K562 (cell line): ENCODE measurements around the gene PPP1R14C. TPM values are rescaled to one million over a fixed set of nuclear protein-coding genes. Genes with fewer than 3 reads are reported as not detected.

Source experiments
- FOXK1 ChIP-seq: sonication (generic); formaldehyde crosslinking; IDR thresholded peaks from 2 replicates; pipeline ENCODE4 v1.8.0; 2022; ENCODE audit warnings: missing genetic modification reagents, mild to moderate bottlenecking, borderline replicate concordance
- HMGN3 ChIP-seq: IDR thresholded peaks from 2 replicates; pipeline ENCODE4 v1.6.1; 2011; ENCODE audit warnings: borderline replicate concordance, low read depth, mild to moderate bottlenecking, mixed read lengths, low read length; ENCODE audit not compliant: insufficient read length; ENCODE audit errors: extremely low read depth
- IRF9 ChIP-seq: fragments of 450-650 bp; IDR thresholded peaks from 2 replicates; pipeline ENCODE4 v1.6.1; 2016; ENCODE audit warnings: missing biosample characterization, missing genetic modification characterization
- KLF10 ChIP-seq: fragments of 250-450 bp; sonication (Bioruptor Pico); IDR thresholded peaks from 2 replicates; pipeline ENCODE4 v1.6.1; 2021; ENCODE audit warnings: matching md5 sums
- L3MBTL2 ChIP-seq: fragments of 450-650 bp; IDR thresholded peaks from 2 replicates; pipeline ENCODE4 v1.6.1; 2016; ENCODE audit warnings: mild to moderate bottlenecking, moderate library complexity
- MAFG ChIP-seq: fragments of 450-650 bp; conservative IDR thresholded peaks from 2 replicates; pipeline ENCODE4 v1.6.1; 2016; ENCODE audit warnings: missing genetic modification characterization, missing compliant biosample characterization
- MAX ChIP-seq: sonication (generic); formaldehyde crosslinking; IDR thresholded peaks from 2 replicates; pipeline ENCODE4 v1.9.0; 2022; ENCODE audit warnings: mild to moderate bottlenecking, missing genetic modification reagents
- NFATC3 ChIP-seq: fragments of 450-650 bp; IDR thresholded peaks from 2 replicates; pipeline ENCODE4 v1.6.1; 2017; ENCODE audit warnings: mild to moderate bottlenecking
- PHF21A ChIP-seq: fragments of 450-650 bp; IDR thresholded peaks from 2 replicates; pipeline ENCODE4 v1.6.1; 2017; ENCODE audit warnings: low read depth, borderline replicate concordance
- POLR2AphosphoS2 ChIP-seq: IDR thresholded peaks from 2 replicates; pipeline ENCODE4 v1.6.1; 2012; ENCODE audit warnings: low read length, improper control_type of control experiment
- POLR2G ChIP-seq: fragments of 200-400 bp; formaldehyde crosslinking; IDR thresholded peaks from 2 replicates; pipeline ENCODE4 v1.6.1; 2017; ENCODE audit warnings: low read depth, mild to moderate bottlenecking, antibody characterized with exemption, low read length, moderate library complexity
- RFX5 ChIP-seq: IDR thresholded peaks from 2 replicates; pipeline ENCODE4 v1.6.1; 2011; ENCODE audit warnings: low read depth, mild to moderate bottlenecking, improper control_type of control experiment, low read length
- ZNF124 ChIP-seq: sonication (generic); formaldehyde crosslinking; IDR thresholded peaks from 2 replicates; pipeline ENCODE4 v1.8.1; 2022; ENCODE audit warnings: missing genetic modification reagents
- ZNF134 ChIP-seq: fragments of 250-450 bp; sonication (Bioruptor Pico); conservative IDR thresholded peaks from 2 replicates; pipeline ENCODE4 v1.4.0; 2020
- ZNF197 ChIP-seq: fragments of 200-800 bp; sonication (Bioruptor generic); IDR thresholded peaks from 2 replicates; pipeline ENCODE4 v1.6.1; 2016; ENCODE audit warnings: low read depth, missing genetic modification characterization, missing compliant biosample characterization
- ZNF217 ChIP-seq: sonication (generic); formaldehyde crosslinking; IDR thresholded peaks from 2 replicates; pipeline ENCODE4 v1.8.0; 2022; ENCODE audit warnings: mild to moderate bottlenecking, missing genetic modification reagents
- ZNF384 ChIP-seq: IDR thresholded peaks from 2 replicates; pipeline ENCODE4 v1.6.1; 2012; ENCODE audit warnings: low read depth, low read length, improper control_type of control experiment
- ZNF584 ChIP-seq: fragments of 200-800 bp; sonication (Bioruptor generic); IDR thresholded peaks from 2 replicates; pipeline ENCODE4 v1.6.1; 2016; ENCODE audit warnings: low read depth, mild to moderate bottlenecking, missing genetic modification characterization, missing compliant biosample characterization
- ZNF644 ChIP-seq: fragments of 200-800 bp; sonication (Bioruptor generic); IDR thresholded peaks from 2 replicates; pipeline ENCODE4 v1.6.1; 2016; ENCODE audit warnings: low read depth, missing genetic modification characterization, missing compliant biosample characterization
- polyA plus RNA-seq, 8 experiments: library from polyadenylated mRNA; depleted of rRNA in 4 of 8; stranded (reverse) in 5 of 8; unstranded in 3 of 8; fragments of >200 nt; fragmentation: Nextera tagmentation in 2 of 8; fragmentation: Illumina TruSeq in 1 of 8; extraction: Ambion mirVana in 2 of 8; extraction: Trizol in 1 of 8; gene quantifications; 2 replicates each; pipeline versions ENCODE4 v1.2.1 to v1.2.3, GENCODE V29; 2011 to 2014; ENCODE audit warnings: inconsistent platforms in 1 of 8, missing spikeins in 1 of 8
- total RNA-seq, 7 experiments: library from RNA; depleted of rRNA in 6 of 7; stranded (reverse); fragments of >200 nt in 6 of 7; fragmentation: Illumina TruSeq in 2 of 7; extraction: Trizol in 2 of 7; gene quantifications; 2 replicates each; pipeline versions ENCODE4 v1.2.1 to v1.2.3, GENCODE V29; 2011 to 2021; ENCODE audit warnings: low replicate concordance in 1 of 7
- TF ChIP-seq, protein P1 (sequence below): fragments of 250-450 bp; sonication (Bioruptor Pico); IDR thresholded peaks from 2 replicates; pipeline ENCODE4 v1.5.0; 2022; ENCODE audit warnings: mild to moderate bottlenecking
- TF ChIP-seq, protein P2 (sequence below), 2 experiments: fragments of 250-450 bp in 1 of 2; fragments of 450-650 bp in 1 of 2; sonication (Bioruptor Pico) in 1 of 2; IDR thresholded peaks; 2 replicates each; pipeline versions ENCODE4 v1.6.1 to v1.8.0; 2016 to 2021; ENCODE audit warnings: mild to moderate bottlenecking in 2 of 2, moderate library complexity in 2 of 2, missing compliant biosample characterization in 1 of 2, missing genetic modification characterization in 1 of 2
- TF ChIP-seq, protein P3 (sequence below): sonication (generic); formaldehyde crosslinking; IDR thresholded peaks from 2 replicates; pipeline ENCODE4 v1.8.0; 2022; ENCODE audit warnings: mild to moderate bottlenecking, missing genetic modification reagents, borderline replicate concordance

The PPP1R14C gene
- total and polyA plus RNA-seq, 9 of the 15 experiments (the other 6 are each of a cell fraction or from before 2014, with no cell fraction given): 4.5 to 16.6 (median 11.9) TPM

DNA sequence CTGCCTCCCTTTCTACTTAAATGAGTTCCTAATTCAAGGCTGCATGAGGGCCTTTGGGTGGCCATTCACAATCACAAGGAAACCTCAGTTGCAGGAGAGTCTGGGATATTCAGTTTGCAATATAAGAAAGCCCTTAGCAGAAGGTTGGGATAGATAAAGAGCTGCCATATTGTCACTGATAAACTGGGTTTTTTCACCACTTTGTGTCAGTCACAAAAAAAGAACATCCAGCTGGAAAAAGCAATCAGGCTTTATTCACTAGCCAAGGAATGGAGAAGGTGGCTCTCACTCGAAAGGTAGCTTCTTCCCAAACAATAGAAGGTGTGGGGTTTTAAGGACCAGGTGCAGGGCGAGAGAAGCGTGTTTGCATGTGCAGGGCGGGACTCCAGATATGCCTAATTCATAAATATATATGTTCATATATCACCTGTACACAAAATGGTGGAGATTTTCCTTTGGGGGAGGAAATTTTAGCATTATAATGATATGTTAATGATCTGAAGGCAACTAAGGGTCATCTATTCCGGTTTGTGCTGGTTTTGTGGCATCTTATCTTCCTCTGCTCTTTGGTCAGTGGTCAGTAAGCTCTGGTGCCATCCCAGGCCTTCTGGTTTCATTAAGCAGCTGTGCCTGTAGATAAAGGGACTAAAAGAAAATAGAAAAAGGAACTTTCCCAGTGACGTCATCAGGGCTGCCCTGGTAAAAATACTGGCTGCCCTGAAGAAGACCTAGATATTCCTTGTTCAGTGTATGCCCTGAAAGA lies 128.8 kb downstream of the PPP1R14C start (continued):
- TF ChIP-seq MAFG (no peak), POLR2AphosphoS2 (no peak), L3MBTL2 (0 out of 2 replicates have a peak, but pooled peaks have one; percentile 39), ZNF384 (peak; percentile 83), FOXK1 (0 out of 2 replicates have a peak, but pooled peaks have one; percentile 19), ZNF134 (CRISPR knock-in tag) (peak; percentile 55; the same call in 1 of the 2 replicates), ZNF644 (tag) (peak; percentile 72), NFATC3 (no peak; the same call in 1 of the 2 replicates), RFX5 (0 out of 2 replicates have a peak, but pooled peaks have one; percentile 29), ZNF124 (CRISPR knock-in tag) (no peak), IRF9 (tag) (no peak), ZNF584 (CRISPR knock-in tag) (peak; percentile 61), KLF10 (CRISPR knock-in tag) (no peak), MAX (CRISPR knock-in tag) (no peak), ZNF217 (CRISPR knock-in tag) (no peak), ZNF197 (CRISPR knock-in tag) (peak; percentile 95; the same call in 1 of the 2 replicates), POLR2G (no peak), PHF21A (no peak), HMGN3 (peak; percentile 89)
- TF ChIP-seq, protein P1, sequence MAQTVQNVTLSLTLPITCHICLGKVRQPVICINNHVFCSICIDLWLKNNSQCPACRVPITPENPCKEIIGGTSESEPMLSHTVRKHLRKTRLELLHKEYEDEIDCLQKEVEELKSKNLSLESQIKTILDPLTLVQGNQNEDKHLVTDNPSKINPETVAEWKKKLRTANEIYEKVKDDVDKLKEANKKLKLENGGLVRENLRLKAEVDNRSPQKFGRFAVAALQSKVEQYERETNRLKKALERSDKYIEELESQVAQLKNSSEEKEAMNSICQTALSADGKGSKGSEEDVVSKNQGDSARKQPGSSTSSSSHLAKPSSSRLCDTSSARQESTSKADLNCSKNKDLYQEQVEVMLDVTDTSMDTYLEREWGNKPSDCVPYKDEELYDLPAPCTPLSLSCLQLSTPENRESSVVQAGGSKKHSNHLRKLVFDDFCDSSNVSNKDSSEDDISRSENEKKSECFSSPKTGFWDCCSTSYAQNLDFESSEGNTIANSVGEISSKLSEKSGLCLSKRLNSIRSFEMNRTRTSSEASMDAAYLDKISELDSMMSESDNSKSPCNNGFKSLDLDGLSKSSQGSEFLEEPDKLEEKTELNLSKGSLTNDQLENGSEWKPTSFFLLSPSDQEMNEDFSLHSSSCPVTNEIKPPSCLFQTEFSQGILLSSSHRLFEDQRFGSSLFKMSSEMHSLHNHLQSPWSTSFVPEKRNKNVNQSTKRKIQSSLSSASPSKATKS (CRISPR knock-in tag): no peak
- TF ChIP-seq, protein P2, sequence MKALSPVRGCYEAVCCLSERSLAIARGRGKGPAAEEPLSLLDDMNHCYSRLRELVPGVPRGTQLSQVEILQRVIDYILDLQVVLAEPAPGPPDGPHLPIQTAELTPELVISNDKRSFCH (CRISPR knock-in tag; IDR thresholded peaks at IDR 0.05): no peak
- TF ChIP-seq, protein P2 (tag; IDR thresholded peaks at IDR 0.05): peak; percentile 80; the same call in 1 of the 2 replicates
- TF ChIP-seq, protein P3, sequence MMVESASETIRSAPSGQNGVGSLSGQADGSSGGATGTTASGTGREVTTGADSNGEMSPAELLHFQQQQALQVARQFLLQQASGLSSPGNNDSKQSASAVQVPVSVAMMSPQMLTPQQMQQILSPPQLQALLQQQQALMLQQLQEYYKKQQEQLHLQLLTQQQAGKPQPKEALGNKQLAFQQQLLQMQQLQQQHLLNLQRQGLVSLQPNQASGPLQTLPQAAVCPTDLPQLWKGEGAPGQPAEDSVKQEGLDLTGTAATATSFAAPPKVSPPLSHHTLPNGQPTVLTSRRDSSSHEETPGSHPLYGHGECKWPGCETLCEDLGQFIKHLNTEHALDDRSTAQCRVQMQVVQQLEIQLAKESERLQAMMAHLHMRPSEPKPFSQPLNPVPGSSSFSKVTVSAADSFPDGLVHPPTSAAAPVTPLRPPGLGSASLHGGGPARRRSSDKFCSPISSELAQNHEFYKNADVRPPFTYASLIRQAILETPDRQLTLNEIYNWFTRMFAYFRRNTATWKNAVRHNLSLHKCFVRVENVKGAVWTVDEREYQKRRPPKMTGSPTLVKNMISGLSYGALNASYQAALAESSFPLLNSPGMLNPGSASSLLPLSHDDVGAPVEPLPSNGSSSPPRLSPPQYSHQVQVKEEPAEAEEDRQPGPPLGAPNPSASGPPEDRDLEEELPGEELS (CRISPR knock-in tag): no peak
